HepG2 (cell line): ENCODE data around the gene RAB3D. TPM values are rescaled to one million over a fixed set of nuclear protein-coding genes. Genes with fewer than 3 reads are reported as not detected.

Experiments
- ATAD3A ChIP-seq: sonication (generic); formaldehyde crosslinking; IDR thresholded peaks from 2 replicates; pipeline ENCODE4 v1.4.0; 2020; ENCODE audit warnings: missing genetic modification reagents
- BCL6 ChIP-seq: IDR thresholded peaks from 2 replicates; pipeline ENCODE4 v1.6.1; 2016; ENCODE audit warnings: missing genetic modification reagents, missing compliant biosample characterization
- CSRNP2 ChIP-seq: sonication (generic); formaldehyde crosslinking; conservative IDR thresholded peaks from 2 replicates; pipeline ENCODE4 v1.8.0; 2022; ENCODE audit warnings: low read depth, missing genetic modification reagents
- GATAD2A ChIP-seq: IDR thresholded peaks from 2 replicates; pipeline ENCODE4 v1.6.1; 2016
- GLMP ChIP-seq: sonication (generic); formaldehyde crosslinking; IDR thresholded peaks from 2 replicates; pipeline ENCODE4 v1.9.0; 2021; ENCODE audit warnings: missing genetic modification reagents, mild to moderate bottlenecking, borderline replicate concordance
- HNRNPUL1 ChIP-seq: fragments of 200-400 bp; formaldehyde crosslinking; IDR thresholded peaks from 2 replicates; pipeline ENCODE4 v1.6.1; 2017; ENCODE audit warnings: low read depth, mild to moderate bottlenecking, low read length, moderate library complexity
- IRX3 ChIP-seq: sonication (generic); formaldehyde crosslinking; IDR thresholded peaks from 2 replicates; pipeline ENCODE4 v1.8.1; 2023; ENCODE audit warnings: mild to moderate bottlenecking, low read depth, missing genetic modification reagents, borderline replicate concordance
- NCOR1 ChIP-seq: fragments of 200-600 bp; sonication (generic); IDR thresholded peaks from 2 replicates; pipeline ENCODE4 v1.7.0; 2017; ENCODE audit warnings: antibody characterized with exemption, low read length, borderline replicate concordance
- NFAT5 ChIP-seq: sonication (generic); formaldehyde crosslinking; IDR thresholded peaks from 2 replicates; pipeline ENCODE4 v1.4.0; 2020; ENCODE audit warnings: missing genetic modification reagents
- NR2F2 ChIP-seq: IDR thresholded peaks from 2 replicates; pipeline ENCODE4 v1.6.1; 2012; ENCODE audit warnings: low read depth, inconsistent platforms, borderline replicate concordance
- PHB2 ChIP-seq: fragments of 450-650 bp; IDR thresholded peaks from 2 replicates; pipeline ENCODE4 v1.6.1; 2018; ENCODE audit not compliant: partially characterized antibody
- TEAD2 ChIP-seq: sonication (generic); formaldehyde crosslinking; IDR thresholded peaks from 2 replicates; pipeline ENCODE4 v1.9.0; 2021; ENCODE audit warnings: missing genetic modification reagents
- TOPORS ChIP-seq: sonication (generic); formaldehyde crosslinking; IDR thresholded peaks from 2 replicates; pipeline ENCODE4 v1.8.0; 2023; ENCODE audit warnings: mild to moderate bottlenecking, missing genetic modification reagents
- ZBTB2 ChIP-seq: sonication (generic); formaldehyde crosslinking; IDR thresholded peaks from 2 replicates; pipeline ENCODE4 v1.8.0; 2022; ENCODE audit warnings: low read depth, missing genetic modification reagents
- ZFAT ChIP-seq: sonication (generic); formaldehyde crosslinking; conservative IDR thresholded peaks from 2 replicates; pipeline ENCODE4 v1.8.1; 2023; ENCODE audit warnings: missing genetic modification reagents, inconsistent platforms
- ZNF362 ChIP-seq: sonication (generic); formaldehyde crosslinking; IDR thresholded peaks from 2 replicates; pipeline ENCODE4 v1.4.0; 2020; ENCODE audit warnings: missing genetic modification reagents, mild to moderate bottlenecking, borderline replicate concordance
- ZNF547 ChIP-seq: sonication (generic); formaldehyde crosslinking; IDR thresholded peaks from 2 replicates; pipeline ENCODE4 v1.5.1; 2020; ENCODE audit warnings: mild to moderate bottlenecking, missing genetic modification reagents
- ZNF619 ChIP-seq: sonication (generic); formaldehyde crosslinking; IDR thresholded peaks from 2 replicates; pipeline ENCODE4 v1.4.0; 2020; ENCODE audit warnings: mild to moderate bottlenecking, missing genetic modification reagents
- ZSCAN21 ChIP-seq: sonication (generic); formaldehyde crosslinking; IDR thresholded peaks from 2 replicates; pipeline ENCODE4 v1.8.0; 2022; ENCODE audit warnings: mild to moderate bottlenecking, missing genetic modification reagents, moderate library complexity, borderline replicate concordance
- polyA plus RNA-seq, 8 experiments: library from polyadenylated mRNA; depleted of rRNA in 3 of 8; stranded (reverse) in 7 of 8; unstranded in 1 of 8; fragments of >200 nt; fragmentation: Illumina TruSeq in 4 of 8; extraction: Trizol in 4 of 8; gene quantifications; 2 replicates each; pipeline versions ENCODE4 v1.2.1 to v1.2.3, GENCODE V29; 2011 to 2016; ENCODE audit warnings: low read depth in 4 of 8, missing spikeins in 1 of 8, mixed read lengths in 1 of 8; ENCODE audit not compliant: insufficient read depth in 1 of 8
- total RNA-seq, 5 experiments: library from RNA; depleted of rRNA; stranded (reverse); fragments of >200 nt; fragmentation: Illumina TruSeq; extraction: Trizol; gene quantifications; 2 replicates each; pipeline ENCODE4 v1.2.3, GENCODE V29; 2016; ENCODE audit warnings: low read depth in 1 of 5

The RAB3D gene
- total and polyA plus RNA-seq, 2 of the 13 experiments (the other 11 are each of a cell fraction or from before 2014, with no cell fraction given) = 2.0 to 16.1 TPM

GRCh38 chr19:11382898-11383705 is 43.6 kb upstream of the RAB3D start (continued):
- TF ChIP-seq NFAT5 (CRISPR knock-in tag) = no peak
- TF ChIP-seq NR2F2 = no peak
- no peak for TF ChIP-seq TEAD2 (CRISPR knock-in tag)
- peak; percentile 43 for TF ChIP-seq BCL6 (CRISPR knock-in tag)
- TF ChIP-seq ATAD3A (CRISPR knock-in tag) = no peak
- no peak for TF ChIP-seq TOPORS (CRISPR knock-in tag)
- no peak for TF ChIP-seq ZFAT
- no peak for TF ChIP-seq GLMP (CRISPR knock-in tag)
- TF ChIP-seq ZSCAN21 = no peak; the same call in 1 of the 2 replicates
- no peak for TF ChIP-seq NCOR1
- TF ChIP-seq GATAD2A (CRISPR knock-in tag) = peak; percentile 46; the same call in 1 of the 2 replicates
- TF ChIP-seq HNRNPUL1 = no peak
- no peak for TF ChIP-seq PHB2
- TF ChIP-seq ZNF547 (CRISPR knock-in tag) = no peak
- 0 out of 2 replicates have a peak, but pooled peaks have one; percentile 60 for TF ChIP-seq ZBTB2
- TF ChIP-seq ZNF619 = no peak
- TF ChIP-seq ZNF362 = peak; percentile 19; the same call in 1 of the 2 replicates
- TF ChIP-seq IRX3 (CRISPR knock-in tag) = no peak
- TF ChIP-seq CSRNP2 (CRISPR knock-in tag) = no peak
